ENCODE measurements around the gene TIAM1. TPM values are rescaled to one million over a fixed set of nuclear protein-coding genes. Genes with fewer than 3 reads are reported as not detected.

Gene TIAM1
- total RNA-seq, 2 donors from 2014 or later = 4.5 to 15.2 TPM

DNA sequence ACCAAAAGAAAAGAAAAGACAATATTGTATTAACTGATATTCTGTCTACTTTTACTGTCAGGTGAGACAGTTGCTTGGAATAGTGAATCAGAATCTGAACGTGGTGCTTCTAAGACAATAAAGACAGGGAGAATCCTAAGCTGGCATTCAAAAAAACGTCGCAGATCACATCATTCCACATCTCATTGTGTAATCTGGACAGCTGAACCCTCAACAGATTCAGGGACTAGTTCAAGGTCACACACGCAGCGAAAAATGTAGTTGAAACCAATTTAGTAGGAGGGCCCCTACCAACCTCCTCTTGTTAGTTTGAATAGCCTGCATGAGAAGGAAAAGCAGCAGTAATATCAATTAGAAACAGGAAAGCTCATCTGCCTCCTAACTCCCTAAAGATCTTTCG lies 259.4 kb downstream of the TIAM1 start:
- no peaks in the 10 kb centered on the region for H3K36me3 ChIP-seq
- no peaks in the 10 kb centered on the region for H3K9me3 ChIP-seq
- TF ChIP-seq, protein P1, sequence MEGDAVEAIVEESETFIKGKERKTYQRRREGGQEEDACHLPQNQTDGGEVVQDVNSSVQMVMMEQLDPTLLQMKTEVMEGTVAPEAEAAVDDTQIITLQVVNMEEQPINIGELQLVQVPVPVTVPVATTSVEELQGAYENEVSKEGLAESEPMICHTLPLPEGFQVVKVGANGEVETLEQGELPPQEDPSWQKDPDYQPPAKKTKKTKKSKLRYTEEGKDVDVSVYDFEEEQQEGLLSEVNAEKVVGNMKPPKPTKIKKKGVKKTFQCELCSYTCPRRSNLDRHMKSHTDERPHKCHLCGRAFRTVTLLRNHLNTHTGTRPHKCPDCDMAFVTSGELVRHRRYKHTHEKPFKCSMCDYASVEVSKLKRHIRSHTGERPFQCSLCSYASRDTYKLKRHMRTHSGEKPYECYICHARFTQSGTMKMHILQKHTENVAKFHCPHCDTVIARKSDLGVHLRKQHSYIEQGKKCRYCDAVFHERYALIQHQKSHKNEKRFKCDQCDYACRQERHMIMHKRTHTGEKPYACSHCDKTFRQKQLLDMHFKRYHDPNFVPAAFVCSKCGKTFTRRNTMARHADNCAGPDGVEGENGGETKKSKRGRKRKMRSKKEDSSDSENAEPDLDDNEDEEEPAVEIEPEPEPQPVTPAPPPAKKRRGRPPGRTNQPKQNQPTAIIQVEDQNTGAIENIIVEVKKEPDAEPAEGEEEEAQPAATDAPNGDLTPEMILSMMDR (IDR thresholded peaks at IDR 0.05) = no peak
- DNase-seq (ENCODE audit: low spot score) = no peak
- H3K27me3 ChIP-seq (replicated peaks; ENCODE audit: insufficient read depth) = no peaks in the 10 kb centered on the region
- no peak overlapping the region for H3K4me3 ChIP-seq
- no peak for ATAC-seq (ENCODE audit: insufficient number of reproducible peaks, low FRiP score, low read depth)
- no peak overlapping the region for H3K27ac ChIP-seq
- no peaks in the 10 kb centered on the region for H3K4me1 ChIP-seq (ENCODE audit: control insufficient read depth in 1 of 2, low read depth in 2 of 2)

DNA sequence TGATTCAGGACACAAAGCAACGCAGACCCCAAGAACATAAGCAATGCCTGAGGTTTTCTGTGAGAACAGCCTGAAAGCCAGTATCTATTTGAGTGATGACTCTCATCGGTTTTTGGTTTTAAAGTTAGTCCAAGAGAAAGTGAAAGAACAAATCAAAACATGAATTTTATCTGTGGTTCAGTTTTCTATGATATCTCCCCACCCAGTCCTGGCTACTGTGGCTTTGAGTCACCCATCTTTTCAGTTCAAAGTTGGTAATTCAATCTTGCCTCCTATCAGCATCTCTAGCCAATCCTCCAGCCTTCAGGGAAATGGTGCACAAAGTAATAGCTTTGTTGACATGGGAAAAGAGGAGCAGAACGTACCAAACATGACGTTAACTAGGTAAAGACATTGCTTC lies 265.3 kb downstream of the TIAM1 start:
- ATAC-seq (ENCODE audit: insufficient number of reproducible peaks, low FRiP score, low read depth) (no peak), DNase-seq (ENCODE audit: low spot score) (no peak)
- H3K36me3 ChIP-seq = no peaks in the 10 kb centered on the region
- H3K27me3 ChIP-seq (replicated peaks; ENCODE audit: insufficient read depth) = no peaks in the 10 kb centered on the region
- TF ChIP-seq, protein P1 (IDR thresholded peaks at IDR 0.05) = no peak
- H3K27ac ChIP-seq = no peak overlapping the region
- H3K9me3 ChIP-seq = no peaks in the 10 kb centered on the region
- H3K4me1 ChIP-seq (ENCODE audit: control insufficient read depth in 1 of 2, low read depth in 2 of 2) = no peaks in the 10 kb centered on the region
- no peak overlapping the region for H3K4me3 ChIP-seq

DNA sequence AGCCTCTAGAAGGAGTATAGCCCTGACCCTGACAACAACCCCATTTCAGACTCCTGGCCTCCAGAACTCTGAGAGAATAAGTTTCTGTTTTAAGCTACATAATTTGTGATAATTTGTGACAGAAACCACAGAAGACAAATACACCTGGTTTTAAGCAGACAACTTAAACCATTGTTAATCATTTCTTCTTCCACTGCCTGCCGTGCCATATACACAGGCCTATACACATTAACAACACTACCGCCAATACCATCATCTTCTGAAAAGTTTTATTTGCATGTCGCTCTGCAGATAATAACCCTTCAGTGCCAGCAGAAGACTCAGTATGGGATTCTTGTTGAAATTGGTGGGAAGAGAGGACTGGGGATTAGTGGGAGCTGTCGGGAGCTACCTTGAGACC lies 265.8 kb downstream of the TIAM1 start:
- TF ChIP-seq, protein P1 (IDR thresholded peaks at IDR 0.05) = no peak
- Histone ChIP-seq H3K4me1 (ENCODE audit: control insufficient read depth in 1 of 2, low read depth in 2 of 2) (no peaks in the 10 kb centered on the region), H3K36me3 (no peaks in the 10 kb centered on the region), H3K27ac (no peak overlapping the region), H3K4me3 (no peak overlapping the region), H3K27me3 (replicated peaks; ENCODE audit: insufficient read depth) (no peaks in the 10 kb centered on the region), H3K9me3 (no peaks in the 10 kb centered on the region)
- ATAC-seq (ENCODE audit: insufficient number of reproducible peaks, low FRiP score, low read depth) (no peak), DNase-seq (ENCODE audit: low spot score) (no peak)

DNA sequence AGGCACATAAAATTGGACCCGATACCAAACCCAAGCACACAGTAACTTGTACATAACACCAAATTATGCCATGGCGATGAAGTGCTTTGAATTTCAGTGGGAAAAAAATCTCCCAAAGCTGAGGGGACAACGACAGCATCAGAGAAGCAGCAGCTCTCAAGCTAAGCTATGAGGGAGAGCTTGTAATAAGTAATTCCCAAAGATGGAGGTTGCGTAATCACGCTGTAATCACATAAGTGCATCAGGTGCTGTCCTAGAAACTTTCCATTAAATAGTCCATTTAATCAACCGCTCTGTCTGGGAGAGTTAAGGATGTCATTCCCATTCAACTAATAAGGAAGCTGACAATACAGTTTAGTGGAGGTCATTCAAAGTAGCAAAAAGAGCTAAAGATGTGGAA lies 268.2 kb downstream of the TIAM1 start:
- Histone ChIP-seq H3K36me3 (no peaks in the 10 kb centered on the region), H3K4me1 (ENCODE audit: control insufficient read depth in 1 of 2, low read depth in 2 of 2) (no peaks in the 10 kb centered on the region), H3K27me3 (replicated peaks; ENCODE audit: insufficient read depth) (no peaks in the 10 kb centered on the region), H3K27ac (no peak overlapping the region), H3K9me3 (no peaks in the 10 kb centered on the region), H3K4me3 (no peak overlapping the region)
- no peak for DNase-seq (ENCODE audit: low spot score)
- no peak for ATAC-seq (ENCODE audit: insufficient number of reproducible peaks, low FRiP score, low read depth)
- TF ChIP-seq, protein P1 (IDR thresholded peaks at IDR 0.05) = no peak

DNA sequence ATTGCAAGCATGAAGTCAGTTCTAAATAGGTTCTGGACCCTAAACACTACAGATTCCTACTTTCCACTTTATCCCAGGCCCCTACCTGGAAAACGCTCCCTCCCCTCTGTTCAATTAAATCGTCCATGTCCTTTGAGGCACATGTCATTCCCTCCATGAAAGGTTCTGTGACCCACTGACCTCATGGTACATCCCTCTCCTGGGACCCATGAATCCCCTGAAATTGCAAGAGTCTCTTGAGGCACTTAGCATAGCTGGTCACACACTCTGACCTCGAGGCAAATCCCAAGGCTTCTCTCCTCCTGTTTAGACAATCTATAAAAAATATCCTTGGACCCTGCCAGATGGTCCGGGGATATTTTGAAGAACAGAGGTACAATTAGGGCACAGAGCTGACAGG lies 271.5 kb downstream of the TIAM1 start:
- Histone ChIP-seq H3K9me3 (no peaks in the 10 kb centered on the region), H3K36me3 (no peaks in the 10 kb centered on the region), H3K4me3 (no peak overlapping the region), H3K27me3 (replicated peaks; ENCODE audit: insufficient read depth) (no peaks in the 10 kb centered on the region), H3K27ac (no peak overlapping the region), H3K4me1 (ENCODE audit: control insufficient read depth in 1 of 2, low read depth in 2 of 2) (no peaks in the 10 kb centered on the region)
- TF ChIP-seq, protein P1 (IDR thresholded peaks at IDR 0.05) = no peak
- DNase-seq (ENCODE audit: low spot score) (no peak), ATAC-seq (ENCODE audit: insufficient number of reproducible peaks, low FRiP score, low read depth) (no peak)

All from thoracic aorta (tissue), 2 donors.